CD4-positive, CD25-positive, alpha-beta regulatory T cell (primary cell): Measurements from ENCODE around the gene ZFR. TPM values are rescaled to one million over a fixed set of nuclear protein-coding genes. Genes with fewer than 3 reads are reported as not detected.
A peak's percentile ranks its signal among the peaks of the same experiment; 100 is the strongest.

Experiments
- ATAC-seq, 2 donors: fragments of 150-1000 bp; cut with Tn5 transposase; one replicate each; pipeline ENCODE4 v1.10.0; 2021; ENCODE audit warnings: low read depth in 2 of 2, moderate number of reproducible peaks in 2 of 2, moderate library complexity in 1 of 2
- DNase-seq, 3 donors: peaks; one replicate each; pipeline versions ENCODE4 v3.0.0 to v3.0.0-alpha.2; 2012 to 2022; ENCODE audit warnings: mixed read lengths in 1 of 3
- H3K27ac ChIP-seq: one replicate; pipeline ENCODE4 v1.7.0; 2013; ENCODE audit warnings: mild to moderate bottlenecking, low read length; ENCODE audit not compliant: insufficient read depth, poor library complexity, severe bottlenecking
- H3K27me3 ChIP-seq: one replicate; pipeline ENCODE4 v1.7.0; 2013; ENCODE audit warnings: low read length; ENCODE audit not compliant: control insufficient read depth, insufficient read depth
- H3K36me3 ChIP-seq: one replicate; pipeline ENCODE4 v1.7.0; 2013; ENCODE audit warnings: mild to moderate bottlenecking, low read length, moderate library complexity; ENCODE audit not compliant: control insufficient read depth, insufficient read depth
- H3K4me1 ChIP-seq: 2 replicates; pipeline ENCODE4 v1.7.0; 2013; ENCODE audit warnings: mild to moderate bottlenecking, low read length; ENCODE audit not compliant: insufficient read depth, control insufficient read depth, poor library complexity, severe bottlenecking
- H3K4me3 ChIP-seq: one replicate; pipeline ENCODE4 v1.7.0; 2013; ENCODE audit warnings: low read depth, mild to moderate bottlenecking, low read length, moderate library complexity
- H3K9me3 ChIP-seq, 2 experiments: 1 replicate in 1 of 2; 2 replicates in 1 of 2; pipeline ENCODE4 v1.7.0; 2013; ENCODE audit warnings: low read length in 2 of 2, mild to moderate bottlenecking in 1 of 2, moderate library complexity in 1 of 2; ENCODE audit not compliant: control insufficient read depth in 2 of 2
- H3K27ac Mint-ChIP-seq, 3 donors: one replicate each; pipeline ENCODE4 v1.8.0; 2020 to 2022; ENCODE audit warnings: mild to moderate bottlenecking in 3 of 3, mixed read lengths in 3 of 3, moderate library complexity in 2 of 3
- H3K27me3 Mint-ChIP-seq: one replicate; pipeline ENCODE4 v1.8.0; 2022; ENCODE audit warnings: mild to moderate bottlenecking, mixed read lengths
- H3K36me3 Mint-ChIP-seq: one replicate; pipeline ENCODE4 v1.8.0; 2020; ENCODE audit warnings: mixed read lengths
- H3K4me1 Mint-ChIP-seq, 4 donors: one replicate each; pipeline ENCODE4 v1.8.0; 2020 to 2022; ENCODE audit warnings: mixed read lengths in 4 of 4, mild to moderate bottlenecking in 1 of 4
- H3K4me3 Mint-ChIP-seq, 4 donors: one replicate each; pipeline ENCODE4 v1.8.0; 2020 to 2022; ENCODE audit warnings: mild to moderate bottlenecking in 4 of 4, mixed read lengths in 4 of 4, moderate library complexity in 3 of 4
- H3K9me3 Mint-ChIP-seq, 7 donors: one replicate each; pipeline ENCODE4 v1.8.0; 2020 to 2022; ENCODE audit warnings: mixed read lengths in 7 of 7, mild to moderate bottlenecking in 3 of 7, moderate library complexity in 2 of 7
- polyA plus RNA-seq, 4 donors: library from polyadenylated mRNA; unstranded; fragments of 300-500 nt; fragmentation: Illumina TruSeq; gene quantifications; one replicate each; pipeline ENCODE4 v1.2.3, GENCODE V29; 2021
- total RNA-seq: library from RNA; stranded (reverse); gene quantifications from one replicate; pipeline ENCODE4 v1.2.3, GENCODE V29; 2022

Gene ZFR
- total RNA-seq (63.6 TPM), polyA plus RNA-seq (10 to 100 TPM; 68.6 to 84.8 (median 75.4) TPM)

GRCh38 chr5:32444431-32445286 is at the start of gene ZFR:
Gene ZFR (minus strand): TSS chr5:32444740. CDS start chr5:32444658, 82 bp downstream.
- no peaks in the 10 kb centered on the region for H3K9me3 ChIP-seq
- Mint-ChIP-seq H3K36me3 (peaks cover 8% of the 10 kb centered on the region), H3K27me3 (no peaks in the 10 kb centered on the region), H3K4me3 (peak within 1 kb of the TSS; percentile 93 to 96 (median 94)), H3K4me1 (peaks cover 22 to 42% (median 29%) of the 10 kb centered on the region in 4 donors), H3K9me3 (peaks cover 0 to 2% (median 0%) of the 10 kb centered on the region in 7 donors), H3K27ac (peak within 1 kb of the TSS; percentile 91 to 97 (median 96))
- H3K4me3 ChIP-seq: peak within 1 kb of the TSS; percentile 79
- DNase-seq (peak; percentile 91 to 95 (median 94)), ATAC-seq (peak; percentile 94)
- peaks cover 30% of the 10 kb centered on the region for H3K4me1 ChIP-seq
- H3K27ac ChIP-seq: peak within 1 kb of the TSS; percentile 91
- no peaks in the 10 kb centered on the region for H3K27me3 ChIP-seq
- H3K36me3 ChIP-seq: no peaks in the 10 kb centered on the region

GRCh38 chr5:32490972-32491557 is 46.5 kb upstream of the ZFR start:
- no peaks in the 10 kb centered on the region for H3K9me3 ChIP-seq
- no peak overlapping the region for H3K27ac ChIP-seq
- DNase-seq: no peak
- peaks cover 0 to 5% (median 0%) of the 10 kb centered on the region in 4 donors for H3K4me1 Mint-ChIP-seq
- no peaks in the 10 kb centered on the region for H3K27me3 ChIP-seq
- H3K9me3 Mint-ChIP-seq: peaks cover 0 to 1% (median 0%) of the 10 kb centered on the region in 7 donors
- H3K36me3 Mint-ChIP-seq: no peaks in the 10 kb centered on the region
- H3K4me3 ChIP-seq: no peak overlapping the region
- ATAC-seq: no peak
- no peaks in the 10 kb centered on the region for H3K27me3 Mint-ChIP-seq
- H3K27ac Mint-ChIP-seq: no peak overlapping the region
- no peak overlapping the region for H3K4me3 Mint-ChIP-seq
- H3K4me1 ChIP-seq: no peaks in the 10 kb centered on the region
- H3K36me3 ChIP-seq: no peaks in the 10 kb centered on the region

GRCh38 chr5:32489791-32490562 is 45.4 kb upstream of the ZFR start:
- Mint-ChIP-seq H3K27ac (no peak overlapping the region), H3K27me3 (no peaks in the 10 kb centered on the region), H3K4me3 (no peak overlapping the region), H3K9me3 (peaks cover 0 to 1% (median 0%) of the 10 kb centered on the region in 7 donors), H3K36me3 (no peaks in the 10 kb centered on the region), H3K4me1 (peaks cover 0 to 5% (median 0%) of the 10 kb centered on the region in 4 donors)
- Histone ChIP-seq H3K4me3 (no peak overlapping the region), H3K27me3 (no peaks in the 10 kb centered on the region), H3K27ac (no peak overlapping the region), H3K4me1 (no peaks in the 10 kb centered on the region), H3K9me3 (no peaks in the 10 kb centered on the region), H3K36me3 (no peaks in the 10 kb centered on the region)
- peak; percentile 46 to 50 for ATAC-seq
- DNase-seq: peak; percentile 59 to 75 (median 66)

GRCh38 chr5:32487424-32487823 is 42.9 kb upstream of the ZFR start:
- Mint-ChIP-seq H3K36me3 (no peaks in the 10 kb centered on the region), H3K9me3 (peaks cover 0 to 1% (median 0%) of the 10 kb centered on the region in 7 donors), H3K4me1 (peaks cover 0 to 5% (median 0%) of the 10 kb centered on the region in 4 donors), H3K27me3 (no peaks in the 10 kb centered on the region), H3K27ac (no peak overlapping the region), H3K4me3 (no peak overlapping the region)
- Histone ChIP-seq H3K4me3 (no peak overlapping the region), H3K27ac (no peak overlapping the region), H3K4me1 (no peaks in the 10 kb centered on the region), H3K36me3 (no peaks in the 10 kb centered on the region), H3K27me3 (no peaks in the 10 kb centered on the region), H3K9me3 (no peaks in the 10 kb centered on the region)
- no peak for ATAC-seq
- no peak for DNase-seq

- H3K27ac Mint-ChIP-seq: no peak overlapping the region
- no peak for DNase-seq
- ATAC-seq: no peak
- H3K27me3 Mint-ChIP-seq: no peaks in the 10 kb centered on the region
- peaks cover 0 to 5% (median 0%) of the 10 kb centered on the region in 4 donors for H3K4me1 Mint-ChIP-seq
- H3K4me1 ChIP-seq: no peaks in the 10 kb centered on the region
- H3K4me3 ChIP-seq: no peak overlapping the region
- H3K9me3 Mint-ChIP-seq: peaks cover 0 to 1% (median 0%) of the 10 kb centered on the region in 7 donors
- H3K27ac ChIP-seq: no peak overlapping the region
- H3K4me3 Mint-ChIP-seq: no peak overlapping the region
- H3K36me3 Mint-ChIP-seq: no peaks in the 10 kb centered on the region
- no peaks in the 10 kb centered on the region for H3K36me3 ChIP-seq
- no peaks in the 10 kb centered on the region for H3K27me3 ChIP-seq
- no peaks in the 10 kb centered on the region for H3K9me3 ChIP-seq
These were observed 42.5 kb upstream of the ZFR start for GRCh38 chr5:32487008-32487407.

- Histone ChIP-seq H3K27ac (no peak overlapping the region), H3K4me3 (no peak overlapping the region), H3K9me3 (no peaks in the 10 kb centered on the region), H3K36me3 (no peaks in the 10 kb centered on the region), H3K27me3 (no peaks in the 10 kb centered on the region), H3K4me1 (no peaks in the 10 kb centered on the region)
- DNase-seq (no peak), ATAC-seq (no peak)
- H3K27me3 Mint-ChIP-seq: no peaks in the 10 kb centered on the region
- no peaks in the 10 kb centered on the region for H3K4me1 Mint-ChIP-seq
- no peak overlapping the region for H3K4me3 Mint-ChIP-seq
- no peak overlapping the region for H3K27ac Mint-ChIP-seq
- no peaks in the 10 kb centered on the region for H3K36me3 Mint-ChIP-seq
- no peaks in the 10 kb centered on the region for H3K9me3 Mint-ChIP-seq
These were observed 37.7 kb upstream of the ZFR start for GRCh38 chr5:32482193-32482592.

- no peak for DNase-seq
- no peaks in the 10 kb centered on the region for H3K9me3 Mint-ChIP-seq
- no peak overlapping the region for H3K4me3 ChIP-seq
- no peaks in the 10 kb centered on the region for H3K4me1 Mint-ChIP-seq
- H3K27ac Mint-ChIP-seq: peak overlapping the region in 1 of 3 donors; percentile 8
- H3K4me3 Mint-ChIP-seq: no peak overlapping the region
- no peaks in the 10 kb centered on the region for H3K27me3 ChIP-seq
- H3K36me3 ChIP-seq: no peaks in the 10 kb centered on the region
- no peak overlapping the region for H3K27ac ChIP-seq
- no peak for ATAC-seq
- H3K27me3 Mint-ChIP-seq: no peaks in the 10 kb centered on the region
- H3K36me3 Mint-ChIP-seq: no peaks in the 10 kb centered on the region
- H3K4me1 ChIP-seq: no peaks in the 10 kb centered on the region
- H3K9me3 ChIP-seq: no peaks in the 10 kb centered on the region
These were observed 34.6 kb upstream of the ZFR start for GRCh38 chr5:32479096-32479495.
